ENCODE data around the gene XIST.
"Not testable (repeated sequence)": the region's sequence is repeated elsewhere in the genome, so short reads cannot be mapped to it uniquely, and the experiment has no call there.

XIST gene

GRCh38 chrX:73838123-73838522 is 14.4 kb downstream of the XIST start:
- no peak for DNase-seq

DNA sequence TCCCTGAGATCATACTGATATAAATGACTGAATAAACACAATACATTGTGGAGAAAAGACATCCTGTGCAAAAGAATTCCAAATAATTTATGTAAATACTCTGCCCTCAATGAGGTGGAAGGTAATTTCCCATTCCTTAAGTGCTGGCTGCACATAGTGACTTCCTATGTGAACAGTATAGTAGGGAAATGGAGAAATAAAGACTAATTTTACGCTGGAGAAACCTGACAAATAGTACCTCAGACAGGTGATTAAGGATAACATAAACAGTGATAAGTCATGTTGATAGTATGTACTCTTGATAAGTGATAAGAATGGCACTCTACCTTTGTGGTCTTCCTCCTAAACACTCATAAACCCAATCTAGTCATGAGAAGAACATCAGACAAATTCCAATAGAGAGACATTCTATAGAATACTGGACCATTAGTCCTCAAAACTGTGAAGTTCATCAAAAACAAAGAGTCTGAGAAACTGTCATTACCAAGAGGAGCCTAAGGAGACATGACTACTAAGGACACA is 15.5 kb downstream of the XIST start:
- DNase-seq: no peak

DNA sequence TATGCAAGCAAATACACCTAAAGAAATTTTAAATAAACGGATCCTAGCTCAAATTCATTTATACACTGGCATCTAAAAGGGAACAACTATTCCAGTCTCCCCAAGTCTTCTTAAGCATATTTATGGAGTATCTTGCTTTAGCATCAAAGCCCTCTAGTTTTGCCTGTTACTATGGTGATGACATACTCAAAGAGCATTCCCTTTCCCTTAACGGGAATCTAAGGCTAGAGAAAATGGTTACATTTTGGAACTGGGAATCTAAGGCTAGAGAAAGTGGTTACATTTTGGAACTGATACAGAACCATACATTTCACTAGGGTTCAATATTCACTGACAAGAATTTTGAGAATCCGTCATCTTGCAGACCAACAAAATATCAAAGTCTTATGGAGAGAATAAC is 18.3 kb downstream of the XIST start:
- DNase-seq: no peak

GRCh38 chrX:73832319-73832718 is 20.2 kb downstream of the XIST start:
- no peak for DNase-seq

- no peak for DNase-seq
These were observed 21.0 kb downstream of the XIST start for GRCh38 chrX:73831500-73831899.

- DNase-seq: no peak
These were observed 21.8 kb downstream of the XIST start for GRCh38 chrX:73830489-73831414.

GRCh38 chrX:73829890-73830466 is 22.5 kb downstream of the XIST start:
- DNase-seq: no peak

- DNase-seq: no peak
These were observed 24.3 kb downstream of the XIST start for GRCh38 chrX:73828080-73828720.

GRCh38 chrX:73827406-73827805 is 25.1 kb downstream of the XIST start:
- no peak for DNase-seq

- no peak for DNase-seq
These were observed 25.5 kb downstream of the XIST start for GRCh38 chrX:73826996-73827395.

GRCh38 chrX:73825569-73825968 is 26.9 kb downstream of the XIST start:
- no peak for DNase-seq

DNA sequence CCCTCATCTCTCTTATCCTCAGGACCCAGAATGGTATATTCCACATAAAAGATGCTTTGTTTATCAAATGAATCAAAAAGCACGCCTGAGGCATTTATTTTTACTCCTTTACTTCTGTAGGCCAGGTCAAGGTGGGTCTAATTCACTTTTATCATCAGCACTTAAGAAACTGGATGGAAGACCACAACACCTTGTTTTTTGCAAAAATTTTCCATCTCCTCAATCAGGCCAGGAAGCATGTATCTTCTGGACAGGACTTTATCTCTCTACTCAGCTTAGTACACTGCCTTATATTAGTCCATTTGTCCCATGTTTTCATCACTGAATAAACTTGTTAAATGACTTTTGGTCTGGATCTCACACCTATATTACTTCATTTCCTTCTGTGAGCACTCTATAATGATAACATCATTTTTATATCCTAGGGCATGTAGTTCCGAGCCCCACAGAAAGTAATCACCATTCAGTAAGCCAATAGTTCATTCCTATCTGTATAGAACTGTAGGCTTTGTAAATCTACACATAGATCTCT is 29.0 kb downstream of the XIST start:
- no peak for DNase-seq

DNA sequence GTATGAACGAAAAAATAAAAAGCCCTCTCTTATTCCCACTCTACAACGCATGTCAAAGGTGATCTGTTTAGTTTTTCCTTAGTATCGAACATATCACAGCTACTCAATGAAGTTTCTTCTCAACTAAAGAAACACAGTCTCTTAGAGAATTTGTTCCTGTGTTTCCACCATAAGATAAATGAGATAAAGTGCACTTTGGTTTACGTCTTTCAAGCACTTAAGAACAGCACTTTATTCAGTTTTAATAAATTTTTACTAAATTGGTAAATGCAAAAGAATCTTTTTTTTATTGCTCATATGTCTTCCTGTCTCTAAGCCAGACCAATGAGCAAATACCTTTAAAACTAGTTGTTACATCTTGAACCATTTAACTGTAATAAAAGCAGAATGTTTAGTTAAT is 29.7 kb downstream of the XIST start:
- no peak for DNase-seq

DNA sequence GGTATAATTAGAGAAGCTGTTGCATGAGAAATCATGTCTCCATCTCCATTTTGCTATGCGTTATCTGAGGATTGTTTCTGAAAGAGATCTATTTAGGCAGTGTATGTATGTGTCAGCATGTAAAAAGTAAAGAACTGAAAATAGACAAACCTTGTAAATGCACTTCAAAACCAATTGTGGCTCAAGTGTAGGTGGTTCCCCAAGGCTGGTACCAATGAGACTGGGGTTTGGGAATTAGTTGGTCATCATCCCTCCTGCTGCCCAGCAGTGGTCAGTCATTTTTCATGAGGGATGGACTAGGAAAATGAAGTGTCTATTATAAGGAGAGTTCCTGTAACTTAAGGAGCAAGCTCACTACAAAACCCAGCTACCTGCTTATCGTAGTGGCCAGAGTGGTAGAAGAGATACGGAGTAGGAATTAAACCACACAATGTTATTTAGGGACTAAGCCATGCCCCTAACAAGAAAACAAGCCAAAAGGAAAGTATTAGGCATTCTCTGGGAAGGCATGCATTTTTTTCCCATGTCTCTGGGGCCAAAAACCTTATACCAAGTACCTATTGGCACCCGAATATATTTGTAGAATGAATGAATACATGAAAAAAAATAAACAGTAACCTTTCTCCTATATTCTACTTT is 30.5 kb downstream of the XIST start:
- no peak for DNase-seq

DNA sequence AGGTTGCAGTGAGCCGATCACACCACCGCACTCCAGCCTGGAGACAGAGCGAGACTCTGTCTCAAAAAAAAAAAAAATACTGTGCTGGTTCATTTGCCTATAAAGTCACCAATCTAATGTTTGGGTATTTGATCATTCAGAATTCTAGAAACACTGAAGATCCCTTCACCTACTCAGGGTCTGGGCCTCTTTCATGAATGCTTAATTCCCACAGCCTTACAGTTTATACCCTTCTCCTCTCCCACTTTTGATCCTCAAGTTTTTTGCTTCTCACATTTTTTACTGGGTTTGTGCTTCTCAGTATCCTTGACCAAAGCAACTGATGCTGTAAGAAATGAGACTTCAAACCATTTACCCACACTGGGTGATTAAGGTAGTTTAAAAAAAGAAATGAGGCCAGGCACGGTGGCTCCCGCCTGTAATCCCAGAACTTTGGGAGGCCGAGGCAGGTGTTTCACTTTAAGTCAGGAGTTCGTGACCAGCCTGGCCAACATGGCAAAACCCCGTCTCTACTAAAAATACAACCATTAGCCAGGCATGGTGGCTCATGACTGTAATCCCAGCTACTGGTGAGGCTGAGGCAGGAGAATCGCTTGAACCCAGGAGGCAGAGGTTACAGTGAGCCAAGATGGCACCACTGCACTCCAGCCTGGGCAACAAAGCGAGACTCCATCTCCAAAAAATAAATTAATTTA is 32.5 kb downstream of the XIST start:
- DNase-seq: not testable (repeated sequence)

DNA sequence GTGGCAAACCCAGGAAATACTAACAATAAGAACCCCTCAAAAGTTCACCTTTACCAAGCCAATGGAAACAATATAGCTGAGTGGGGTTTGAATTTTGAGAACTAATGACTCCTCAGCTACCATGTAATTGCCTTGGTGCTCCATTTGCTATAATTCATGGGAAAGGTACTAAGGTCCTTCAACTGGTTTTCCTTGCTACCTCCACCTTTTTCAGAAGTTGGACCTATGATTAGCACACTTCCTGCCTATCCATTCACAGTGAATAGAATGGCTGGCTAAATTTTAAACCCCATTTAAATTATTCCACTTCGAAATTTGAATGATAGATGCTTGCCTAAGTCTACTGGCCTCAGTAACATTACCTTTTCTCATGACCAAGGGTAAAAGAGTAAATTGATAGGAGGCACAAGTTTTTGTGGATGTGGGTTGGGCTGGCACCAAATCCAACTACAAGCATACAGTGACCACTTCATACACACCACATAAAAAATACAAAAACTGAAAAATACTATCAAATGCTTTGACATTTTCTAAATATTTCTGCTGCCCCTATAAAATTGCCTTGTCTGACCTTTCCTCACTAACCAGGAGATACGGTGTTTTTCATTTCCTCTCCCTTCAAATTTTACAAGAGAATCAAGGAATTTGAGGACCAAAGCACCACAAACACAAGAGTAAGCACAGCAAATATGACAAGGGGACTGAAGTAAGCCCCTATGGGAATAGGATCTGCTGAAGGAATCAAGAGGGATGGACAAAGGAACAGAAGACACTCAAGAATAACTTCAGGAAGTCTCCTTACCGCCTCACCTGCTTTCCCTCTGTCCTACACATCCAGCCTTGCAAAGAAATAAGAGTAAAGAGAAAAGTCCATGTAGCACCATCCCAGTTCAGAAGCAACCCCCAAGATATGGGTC is 34.1 kb downstream of the XIST start:
- DNase-seq: no peak

- DNase-seq: no peak
These were observed 34.9 kb downstream of the XIST start for GRCh38 chrX:73817393-73818199.

GRCh38 chrX:73812256-73812655 is 40.3 kb downstream of the XIST start:
- no peak for DNase-seq

DNA sequence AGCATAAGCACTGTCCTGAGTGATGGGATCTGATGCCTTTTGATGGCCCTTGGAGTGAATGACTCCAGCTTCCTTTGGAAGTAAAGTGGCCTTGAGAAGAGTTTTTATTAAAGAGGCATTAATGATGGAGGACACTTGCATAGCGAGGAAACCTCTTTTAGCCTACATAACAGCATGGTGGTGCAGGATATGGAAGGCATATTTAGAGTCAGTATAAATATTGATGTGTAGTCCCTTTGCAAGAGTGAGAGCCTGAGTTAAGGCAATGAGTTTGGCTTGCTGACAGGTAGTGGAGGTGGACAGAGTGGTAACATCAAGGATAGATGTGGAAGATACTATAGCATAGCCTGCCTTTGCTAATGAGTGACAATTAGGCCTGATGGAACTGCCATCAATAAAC is 48.4 kb downstream of the XIST start:
- not testable (repeated sequence) for DNase-seq

GRCh38 chrX:73799888-73800287 is 52.6 kb downstream of the XIST start:
- no peak for DNase-seq
